HG03280 (cell line): ENCODE measurements around the gene TNFRSF1B.

Experiments used
- ATAC-seq: cut with Tn5 transposase; IDR thresholded peaks from one replicate; pipeline ENCODE4 v1.9.1; 2021; ENCODE audit warnings: mild to moderate bottlenecking, moderate library complexity; ENCODE audit not compliant: unreplicated experiment

Gene TNFRSF1B

DNA sequence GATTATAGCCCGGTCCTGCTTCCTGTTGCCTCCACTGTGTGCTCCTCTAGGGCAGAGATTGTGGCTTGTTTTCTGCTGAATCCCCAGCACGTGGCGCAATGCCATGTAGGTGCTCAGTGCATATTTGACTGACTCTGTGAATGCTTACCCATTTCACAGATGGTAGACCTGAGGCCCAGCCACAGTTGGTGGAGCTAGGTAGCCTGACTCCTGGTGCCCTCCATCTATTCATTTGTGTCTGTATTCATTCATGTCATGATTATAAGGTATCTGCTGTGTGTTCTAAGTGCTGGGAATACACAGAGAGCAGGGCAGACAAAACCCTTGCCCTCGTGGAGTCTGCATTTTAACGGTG, 22.5 kb downstream of the TNFRSF1B start:
- ATAC-seq, result no peak

DNA sequence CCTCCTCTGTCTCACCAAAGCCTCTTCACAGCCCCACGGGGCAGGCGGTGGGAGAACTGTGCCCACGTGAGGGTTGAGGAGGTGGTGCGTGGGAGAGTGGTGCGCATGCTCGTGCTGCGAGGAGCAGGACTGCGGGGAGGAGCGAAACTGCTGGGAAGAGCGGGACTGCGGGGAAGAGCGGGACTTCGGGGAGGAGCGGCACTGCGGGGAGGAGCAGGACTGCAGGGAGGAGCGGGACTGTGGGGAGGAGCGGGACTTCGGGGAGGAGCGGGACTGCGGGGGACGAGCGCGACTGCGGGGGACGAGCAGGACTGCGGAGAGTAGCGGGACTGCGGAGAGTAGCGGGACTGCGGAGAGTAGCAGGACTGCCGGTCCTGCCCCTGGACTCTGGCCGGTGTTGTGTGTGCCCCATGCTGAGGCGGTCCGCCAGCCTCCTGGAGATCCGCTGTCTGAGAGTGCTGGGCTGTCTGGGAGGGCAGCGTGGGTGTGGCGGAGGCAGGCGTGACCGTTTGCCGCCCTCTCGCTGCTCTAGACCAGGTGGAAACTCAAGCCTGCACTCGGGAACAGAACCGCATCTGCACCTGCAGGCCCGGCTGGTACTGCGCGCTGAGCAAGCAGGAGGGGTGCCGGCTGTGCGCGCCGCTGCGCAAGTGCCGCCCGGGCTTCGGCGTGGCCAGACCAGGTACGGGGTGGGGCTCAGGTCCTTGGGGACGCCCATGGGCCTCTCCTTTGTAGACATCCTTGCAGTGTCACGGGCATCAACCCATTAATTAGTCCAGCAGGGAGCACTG, 24.6 kb downstream of the TNFRSF1B start:
- no peak for ATAC-seq

GRCh38 chr1:12194666-12195216, 27.9 kb downstream of the TNFRSF1B start:
- ATAC-seq, result no peak

- no peak for ATAC-seq
These were observed 28.6 kb downstream of the TNFRSF1B start for GRCh38 chr1:12195416-12195815.

DNA sequence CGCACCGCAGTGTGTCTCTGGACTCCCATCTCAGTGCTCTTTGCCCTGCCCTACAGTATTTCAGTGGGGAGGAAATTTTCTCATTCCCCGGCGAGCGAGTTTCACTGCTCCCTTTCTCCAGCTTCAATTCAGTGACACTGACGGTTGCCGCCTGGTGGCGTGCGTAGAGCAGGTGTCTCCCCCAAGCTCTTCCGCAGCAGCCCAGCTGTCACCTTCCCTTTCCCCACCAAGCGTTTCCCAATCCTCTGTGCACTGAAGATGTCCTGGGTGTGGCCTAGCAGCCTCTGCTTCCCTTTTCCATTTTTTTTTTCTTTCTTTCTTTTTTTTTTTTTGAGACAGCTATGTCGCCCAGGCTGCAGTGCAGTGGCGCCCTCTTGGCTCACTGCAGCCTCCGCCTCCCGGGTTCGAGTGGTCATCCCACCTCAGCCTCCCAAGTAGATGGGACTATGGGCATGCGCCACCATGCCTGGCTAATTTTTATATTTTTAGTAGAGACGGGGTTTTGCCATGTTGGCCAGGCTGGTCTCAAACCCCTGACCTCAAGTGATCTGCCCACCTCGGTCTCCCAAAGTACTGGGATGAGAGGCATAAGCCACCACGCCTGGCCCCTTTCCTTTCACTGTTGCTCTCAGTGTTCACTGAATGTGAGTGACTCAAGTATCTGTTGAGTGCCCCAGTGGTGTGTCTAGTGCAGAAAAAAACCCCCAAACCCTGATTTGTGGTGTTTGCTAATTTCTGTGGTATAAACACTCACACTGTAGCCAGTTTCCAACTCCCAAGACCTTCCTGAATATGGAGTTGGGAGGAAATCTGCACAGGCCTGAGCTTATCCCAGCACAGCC, 30.1 kb downstream of the TNFRSF1B start:
- ATAC-seq, result no peak

DNA sequence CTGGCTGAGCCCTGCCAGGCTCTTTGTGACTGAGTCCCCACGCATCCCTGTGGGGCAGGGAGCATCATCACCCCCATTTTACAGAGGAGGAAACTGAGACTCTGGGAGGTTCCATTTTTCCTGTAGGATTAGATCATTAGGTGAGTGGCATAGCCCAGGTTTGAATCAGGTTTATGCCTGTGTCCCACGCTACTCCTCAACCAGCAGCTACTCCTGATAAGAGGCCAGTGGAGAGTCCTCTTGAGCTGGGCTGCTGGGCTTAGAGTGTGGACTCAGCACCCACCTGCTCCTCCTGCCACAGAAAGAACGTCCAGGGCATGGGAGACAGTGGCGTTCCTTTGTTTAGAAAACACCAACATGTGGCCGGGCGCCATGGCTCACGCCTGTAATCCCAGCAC, 30.7 kb downstream of the TNFRSF1B start:
- no peak for ATAC-seq

DNA sequence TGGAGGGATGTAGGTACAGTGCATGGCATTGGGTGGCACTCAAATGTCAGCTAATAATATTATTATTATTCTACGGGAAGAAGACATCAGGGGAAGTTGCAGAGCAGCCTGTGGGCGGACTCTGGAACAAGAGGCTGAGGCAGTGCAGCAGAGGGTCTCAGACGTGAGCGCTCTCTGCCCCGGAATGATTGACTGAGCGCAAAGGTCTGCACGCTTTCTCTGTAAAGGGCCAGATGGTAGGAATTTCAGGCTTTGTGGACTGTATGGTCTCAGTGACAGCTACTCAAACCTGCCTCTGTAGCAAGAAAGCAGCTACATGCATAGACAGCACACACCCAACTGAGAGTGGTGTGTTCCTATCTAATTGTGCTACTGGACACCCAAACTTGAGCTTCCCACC, 33.4 kb downstream of the TNFRSF1B start:
- no peak for ATAC-seq

- ATAC-seq, result no peak
These were observed 34.8 kb downstream of the TNFRSF1B start for GRCh38 chr1:12201352-12202189.

DNA sequence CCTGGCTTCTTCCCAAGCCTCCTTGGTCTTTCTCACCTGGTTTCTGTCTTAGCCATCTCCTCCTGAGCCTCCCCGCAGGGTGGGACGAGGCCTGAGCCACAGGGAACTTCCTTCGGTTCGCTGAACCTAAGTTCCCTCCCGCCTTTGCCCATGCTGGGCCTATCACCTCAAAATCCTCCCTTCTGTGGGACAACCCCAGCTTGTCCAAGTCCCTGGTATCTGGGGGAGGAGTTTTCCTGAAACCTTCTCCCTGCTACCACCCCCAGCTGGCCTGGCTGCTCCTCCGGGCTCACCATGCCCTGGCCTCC, 35.4 kb downstream of the TNFRSF1B start:
- ATAC-seq, result no peak

GRCh38 chr1:12202577-12202976, 35.8 kb downstream of the TNFRSF1B start:
- ATAC-seq, result no peak

- ATAC-seq, result no peak
These were observed 36.6 kb downstream of the TNFRSF1B start for GRCh38 chr1:12203216-12204007.

GRCh38 chr1:12204140-12204539, 37.3 kb downstream of the TNFRSF1B start:
- ATAC-seq, result no peak

- no peak for ATAC-seq
These were observed 38.2 kb downstream of the TNFRSF1B start for GRCh38 chr1:12204754-12205658.

- ATAC-seq, result no peak
These were observed 39.4 kb downstream of the TNFRSF1B start for GRCh38 chr1:12206238-12206637.

- no peak for ATAC-seq
These were observed 40.1 kb downstream of the TNFRSF1B start for GRCh38 chr1:12206792-12207424.

- ATAC-seq, result no peak
These were observed 41.5 kb downstream of the TNFRSF1B start for GRCh38 chr1:12208271-12208670.

GRCh38 chr1:12208764-12209494, 42.1 kb downstream of the TNFRSF1B start:
- no peak for ATAC-seq

DNA sequence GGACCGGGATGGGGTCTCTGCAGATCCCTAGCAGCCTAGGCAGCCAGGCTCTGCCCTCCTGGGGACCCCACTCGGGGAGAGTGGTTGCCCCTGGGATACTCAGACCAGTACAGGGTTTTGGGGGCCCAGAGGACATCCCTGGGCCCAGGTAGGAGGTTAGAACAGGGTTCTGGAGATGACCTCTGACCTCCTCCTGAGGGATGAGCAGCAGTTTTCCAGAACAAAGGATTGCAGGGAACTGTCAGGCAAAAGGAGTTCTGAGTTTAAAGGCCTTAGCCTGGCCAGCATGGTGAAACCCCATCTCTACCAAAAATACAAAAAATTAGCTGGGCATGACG, 42.7 kb downstream of the TNFRSF1B start:
- ATAC-seq, result no peak
